Measurements from ENCODE around the gene GYPA.
"Not testable (repeated sequence)": the region's sequence is repeated elsewhere in the genome, so short reads cannot be mapped to it uniquely, and the experiment has no call there.

GYPA gene

GRCh38 chr4:144104509-144105130 lies 35.9 kb downstream of the GYPA start:
- Histone ChIP-seq H3K4me3 (replicated peaks; ENCODE audit: insufficient read depth, low read length) (no peak overlapping the region), H3K27me3 (ENCODE audit: insufficient read depth, poor library complexity, severe bottlenecking) (no peaks in the 10 kb centered on the region)

GRCh38 chr4:144097776-144098175 lies 42.7 kb downstream of the GYPA start:
- DNase-seq (ENCODE audit: low read depth in 1 of 2, low spot score in 1 of 2); H3K27ac ChIP-seq (replicated peaks); H3K27me3 ChIP-seq (ENCODE audit: insufficient read depth, poor library complexity, severe bottlenecking); H3K4me3 ChIP-seq (replicated peaks; ENCODE audit: insufficient read depth, low read length): not testable (repeated sequence)

More at GRCh38 chr4:144104509-144105130, 35.9 kb downstream of the GYPA start:
- DNase-seq (ENCODE audit: low read depth in 1 of 2, low spot score in 1 of 2): no peak
- no peak overlapping the region for H3K27ac ChIP-seq (replicated peaks)
- TF ChIP-seq POLR2AphosphoS5 (IDR thresholded peaks at IDR 0.05; ENCODE audit: low read depth) (no peak), SPI1 (IDR thresholded peaks at IDR 0.05; ENCODE audit: borderline replicate concordance, low read depth) (no peak), CTCF (IDR thresholded peaks at IDR 0.05; ENCODE audit: insufficient read depth, low read length) (no peak), REST (IDR thresholded peaks at IDR 0.05; ENCODE audit: insufficient replicate concordance, low read depth) (no peak), GABPA (IDR thresholded peaks at IDR 0.05; ENCODE audit: low read depth) (no peak)

- H3K4me3 ChIP-seq (replicated peaks; ENCODE audit: insufficient read depth, low read length); H3K27ac ChIP-seq (replicated peaks); H3K27me3 ChIP-seq (ENCODE audit: insufficient read depth, poor library complexity, severe bottlenecking); DNase-seq (ENCODE audit: low read depth in 1 of 2, low spot score in 1 of 2): not testable (repeated sequence)
Observed at GRCh38 chr4:144093995-144094394, 46.5 kb downstream of the GYPA start.

- H3K27me3 ChIP-seq (ENCODE audit: insufficient read depth, poor library complexity, severe bottlenecking); DNase-seq (ENCODE audit: low read depth in 1 of 2, low spot score in 1 of 2); H3K27ac ChIP-seq (replicated peaks); H3K4me3 ChIP-seq (replicated peaks; ENCODE audit: insufficient read depth, low read length): not testable (repeated sequence)
Observed at GRCh38 chr4:144091181-144091580, 49.3 kb downstream of the GYPA start.

- H3K27ac ChIP-seq (replicated peaks): no peak overlapping the region
- no peaks in the 10 kb centered on the region for H3K27me3 ChIP-seq (ENCODE audit: insufficient read depth, poor library complexity, severe bottlenecking)
- no peak overlapping the region for H3K4me3 ChIP-seq (replicated peaks; ENCODE audit: insufficient read depth, low read length)
- TF ChIP-seq SPI1 (IDR thresholded peaks at IDR 0.05; ENCODE audit: borderline replicate concordance, low read depth): no peak
- TF ChIP-seq POLR2AphosphoS5 (IDR thresholded peaks at IDR 0.05; ENCODE audit: low read depth): no peak
- TF ChIP-seq REST (IDR thresholded peaks at IDR 0.05; ENCODE audit: insufficient replicate concordance, low read depth): no peak
- TF ChIP-seq GABPA (IDR thresholded peaks at IDR 0.05; ENCODE audit: low read depth): no peak
- no peak for TF ChIP-seq CTCF (IDR thresholded peaks at IDR 0.05; ENCODE audit: insufficient read depth, low read length)
- no peak for DNase-seq (ENCODE audit: low read depth in 1 of 2, low spot score in 1 of 2)
Observed at GRCh38 chr4:144090744-144091143, 49.8 kb downstream of the GYPA start.

- not testable (repeated sequence) for H3K27me3 ChIP-seq (ENCODE audit: insufficient read depth, poor library complexity, severe bottlenecking); DNase-seq (ENCODE audit: low read depth in 1 of 2, low spot score in 1 of 2); H3K4me3 ChIP-seq (replicated peaks; ENCODE audit: insufficient read depth, low read length); H3K27ac ChIP-seq (replicated peaks)
Observed at GRCh38 chr4:144082053-144082452, 58.5 kb downstream of the GYPA start.

GRCh38 chr4:144080135-144080534 lies 60.4 kb downstream of the GYPA start:
- H3K4me3 ChIP-seq (replicated peaks; ENCODE audit: insufficient read depth, low read length); H3K27me3 ChIP-seq (ENCODE audit: insufficient read depth, poor library complexity, severe bottlenecking); DNase-seq (ENCODE audit: low read depth in 1 of 2, low spot score in 1 of 2); H3K27ac ChIP-seq (replicated peaks): not testable (repeated sequence)

GRCh38 chr4:144078746-144079145 lies 61.8 kb downstream of the GYPA start:
- H3K27me3 ChIP-seq (ENCODE audit: insufficient read depth, poor library complexity, severe bottlenecking); H3K4me3 ChIP-seq (replicated peaks; ENCODE audit: insufficient read depth, low read length); H3K27ac ChIP-seq (replicated peaks); DNase-seq (ENCODE audit: low read depth in 1 of 2, low spot score in 1 of 2): not testable (repeated sequence)

- H3K4me3 ChIP-seq (replicated peaks; ENCODE audit: insufficient read depth, low read length); H3K27me3 ChIP-seq (ENCODE audit: insufficient read depth, poor library complexity, severe bottlenecking); H3K27ac ChIP-seq (replicated peaks); DNase-seq (ENCODE audit: low read depth in 1 of 2, low spot score in 1 of 2): not testable (repeated sequence)
Observed at GRCh38 chr4:144061556-144061955, 79.0 kb downstream of the GYPA start.
